Measurements from ENCODE around the gene PANK3. TPM values are rescaled to one million over a fixed set of nuclear protein-coding genes. Genes with fewer than 3 reads are reported as not detected.

PANK3 gene
- total and polyA plus RNA-seq, 9 of the 15 experiments (the other 6 are each of a cell fraction or from before 2014, with no cell fraction given) = 5.9 to 50.4 (median 29.7) TPM

GRCh38 chr5:168531987-168532864 is 46.9 kb downstream of the PANK3 start:
- Histone ChIP-seq H3K9ac (ENCODE audit: insufficient read depth in 1 of 2, low read depth in 2 of 2, low read length in 2 of 2) (no peak overlapping the region), H3K9me1 (ENCODE audit: control insufficient read depth, insufficient read depth, low read length) (no peaks in the 10 kb centered on the region), H3K27me3 (ENCODE audit: control insufficient read depth in 2 of 2, insufficient read depth in 2 of 2, low read length in 2 of 2) (peaks cover 4 to 42% of the 10 kb centered on the region in 2 experiments; a peak in 4 of 5 replicates), H3K4me3 (no peak overlapping the region), H2AFZ (ENCODE audit: low read depth, low read length) (no peak overlapping the region), H3K4me2 (ENCODE audit: insufficient read depth, low read length) (no peak overlapping the region), H3K4me1 (replicated peaks in 1 of 2; ENCODE audit: control insufficient read depth in 2 of 2, insufficient read depth in 2 of 2, low read length in 2 of 2) (no peaks in the 10 kb centered on the region), H3K79me2 (ENCODE audit: control insufficient read depth, insufficient read depth, low read length) (no peaks in the 10 kb centered on the region), H3K9me3 (replicated peaks; ENCODE audit: control insufficient read depth, insufficient read depth, low read depth, low read length) (no peaks in the 10 kb centered on the region), H3K36me3 (ENCODE audit: control insufficient read depth, insufficient read depth, low read length) (no peaks in the 10 kb centered on the region), H3K27ac (ENCODE audit: extremely low read depth, low read depth, low read length) (no peak overlapping the region), H4K20me1 (replicated peaks; ENCODE audit: control insufficient read depth, insufficient read depth, low read length) (no peaks in the 10 kb centered on the region)
- POLR2A ChIA-PET = no interaction called here
- ATAC-seq (no peak), FAIRE-seq (no peak), DNase-seq (ENCODE audit: extremely low read depth in 1 of 4, low spot score in 3 of 4) (no peak)
- no TSS peak for BruUV-seq (replicated peaks)
- TF ChIP-seq SAFB (IDR thresholded peaks at IDR 0.05; ENCODE audit: borderline replicate concordance, low read depth, low read length) (no peak), BRF1 (IDR thresholded peaks at IDR 0.05; ENCODE audit: borderline replicate concordance, extremely low read depth, insufficient read length) (no peak), PURB (CRISPR knock-in tag; IDR thresholded peaks at IDR 0.05; ENCODE audit: low read depth) (no peak), ILK (tag; IDR thresholded peaks at IDR 0.05; ENCODE audit: borderline replicate concordance, low read depth) (no peak), RBM15 (IDR thresholded peaks at IDR 0.05; ENCODE audit: insufficient read depth, low read length) (no peak), CBFB (CRISPR knock-in tag; IDR thresholded peaks at IDR 0.05) (no peak), SNIP1 (IDR thresholded peaks at IDR 0.05; ENCODE audit: low read depth) (no peak), FOXJ3 (CRISPR knock-in tag; IDR thresholded peaks at IDR 0.05) (no peak)
- TF ChIP-seq, protein P1, sequence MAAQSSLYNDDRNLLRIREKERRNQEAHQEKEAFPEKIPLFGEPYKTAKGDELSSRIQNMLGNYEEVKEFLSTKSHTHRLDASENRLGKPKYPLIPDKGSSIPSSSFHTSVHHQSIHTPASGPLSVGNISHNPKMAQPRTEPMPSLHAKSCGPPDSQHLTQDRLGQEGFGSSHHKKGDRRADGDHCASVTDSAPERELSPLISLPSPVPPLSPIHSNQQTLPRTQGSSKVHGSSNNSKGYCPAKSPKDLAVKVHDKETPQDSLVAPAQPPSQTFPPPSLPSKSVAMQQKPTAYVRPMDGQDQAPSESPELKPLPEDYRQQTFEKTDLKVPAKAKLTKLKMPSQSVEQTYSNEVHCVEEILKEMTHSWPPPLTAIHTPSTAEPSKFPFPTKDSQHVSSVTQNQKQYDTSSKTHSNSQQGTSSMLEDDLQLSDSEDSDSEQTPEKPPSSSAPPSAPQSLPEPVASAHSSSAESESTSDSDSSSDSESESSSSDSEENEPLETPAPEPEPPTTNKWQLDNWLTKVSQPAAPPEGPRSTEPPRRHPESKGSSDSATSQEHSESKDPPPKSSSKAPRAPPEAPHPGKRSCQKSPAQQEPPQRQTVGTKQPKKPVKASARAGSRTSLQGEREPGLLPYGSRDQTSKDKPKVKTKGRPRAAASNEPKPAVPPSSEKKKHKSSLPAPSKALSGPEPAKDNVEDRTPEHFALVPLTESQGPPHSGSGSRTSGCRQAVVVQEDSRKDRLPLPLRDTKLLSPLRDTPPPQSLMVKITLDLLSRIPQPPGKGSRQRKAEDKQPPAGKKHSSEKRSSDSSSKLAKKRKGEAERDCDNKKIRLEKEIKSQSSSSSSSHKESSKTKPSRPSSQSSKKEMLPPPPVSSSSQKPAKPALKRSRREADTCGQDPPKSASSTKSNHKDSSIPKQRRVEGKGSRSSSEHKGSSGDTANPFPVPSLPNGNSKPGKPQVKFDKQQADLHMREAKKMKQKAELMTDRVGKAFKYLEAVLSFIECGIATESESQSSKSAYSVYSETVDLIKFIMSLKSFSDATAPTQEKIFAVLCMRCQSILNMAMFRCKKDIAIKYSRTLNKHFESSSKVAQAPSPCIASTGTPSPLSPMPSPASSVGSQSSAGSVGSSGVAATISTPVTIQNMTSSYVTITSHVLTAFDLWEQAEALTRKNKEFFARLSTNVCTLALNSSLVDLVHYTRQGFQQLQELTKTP (IDR thresholded peaks at IDR 0.05; ENCODE audit: low read depth in 1 of 2, partially characterized antibody in 2 of 2) = no peak
- CTCF ChIA-PET (ENCODE audit: low intra/inter-chr PET ratio) = no interaction called here
- WGBS (ENCODE audit: insufficient coverage, low coverage, missing lambda C conversion rate) = 3% methylated on average over 6 of the region's 6 CpGs
- intact Hi-C loops (cut with micrococcal nuclease) (no loop called here), in situ Hi-C loops (cut with MboI) (no loop called here)

Measured in K562 (cell line).